ENCODE measurements around the gene IFT172.
A peak's percentile ranks its signal among the peaks of the same experiment; 100 is the strongest.

The IFT172 gene

DNA sequence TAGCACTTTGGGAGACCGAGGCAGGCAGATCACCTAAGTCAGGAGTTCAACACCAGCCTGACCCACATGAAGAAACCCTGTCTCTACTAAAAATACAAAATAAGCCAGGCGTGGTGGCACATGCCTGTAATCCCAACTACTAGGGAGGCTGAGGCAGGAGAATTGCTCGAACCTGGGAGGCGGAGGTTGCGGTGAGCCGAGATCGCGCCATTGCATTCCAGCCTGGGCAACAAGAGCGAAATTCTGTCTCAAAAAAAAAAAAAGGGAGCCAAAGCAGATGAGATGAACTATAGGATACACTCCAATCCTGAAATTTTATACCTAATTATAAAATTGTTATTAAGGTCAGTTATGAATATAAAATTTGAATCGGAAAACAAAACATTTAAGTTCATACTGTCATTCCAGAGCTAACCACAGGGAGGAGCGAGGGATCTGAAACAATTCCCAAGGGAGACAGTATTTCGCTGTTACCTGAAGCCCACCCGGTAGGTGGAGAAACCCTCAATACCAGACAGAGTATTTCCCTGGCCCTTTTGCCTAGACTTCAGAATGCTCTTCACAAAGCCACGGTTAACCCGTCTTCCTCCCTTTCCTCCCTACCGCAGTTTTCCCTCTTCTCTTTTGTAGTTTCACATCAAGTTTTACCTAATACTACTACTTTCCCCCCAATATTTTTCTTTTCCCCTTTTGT lies 81.6 kb downstream of the IFT172 start:
- H2AFZ ChIP-seq (ENCODE audit: low read length): no peak overlapping the region
- peak overlapping the region; percentile 99 for H3K4me3 ChIP-seq (ENCODE audit: low read length, poor library complexity, severe bottlenecking)
- H3K9me3 ChIP-seq (ENCODE audit: insufficient read depth, low read depth, low read length): no peaks in the 10 kb centered on the region
- no peak for TF ChIP-seq EZH2phosphoT487 (IDR thresholded peaks at IDR 0.05; ENCODE audit: borderline replicate concordance)
- TF ChIP-seq, protein P1, sequence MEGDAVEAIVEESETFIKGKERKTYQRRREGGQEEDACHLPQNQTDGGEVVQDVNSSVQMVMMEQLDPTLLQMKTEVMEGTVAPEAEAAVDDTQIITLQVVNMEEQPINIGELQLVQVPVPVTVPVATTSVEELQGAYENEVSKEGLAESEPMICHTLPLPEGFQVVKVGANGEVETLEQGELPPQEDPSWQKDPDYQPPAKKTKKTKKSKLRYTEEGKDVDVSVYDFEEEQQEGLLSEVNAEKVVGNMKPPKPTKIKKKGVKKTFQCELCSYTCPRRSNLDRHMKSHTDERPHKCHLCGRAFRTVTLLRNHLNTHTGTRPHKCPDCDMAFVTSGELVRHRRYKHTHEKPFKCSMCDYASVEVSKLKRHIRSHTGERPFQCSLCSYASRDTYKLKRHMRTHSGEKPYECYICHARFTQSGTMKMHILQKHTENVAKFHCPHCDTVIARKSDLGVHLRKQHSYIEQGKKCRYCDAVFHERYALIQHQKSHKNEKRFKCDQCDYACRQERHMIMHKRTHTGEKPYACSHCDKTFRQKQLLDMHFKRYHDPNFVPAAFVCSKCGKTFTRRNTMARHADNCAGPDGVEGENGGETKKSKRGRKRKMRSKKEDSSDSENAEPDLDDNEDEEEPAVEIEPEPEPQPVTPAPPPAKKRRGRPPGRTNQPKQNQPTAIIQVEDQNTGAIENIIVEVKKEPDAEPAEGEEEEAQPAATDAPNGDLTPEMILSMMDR (conservative IDR thresholded peaks at IDR 0.05; ENCODE audit: low read length): peak; percentile 49
- H3K9ac ChIP-seq (ENCODE audit: low read depth, low read length, poor library complexity, severe bottlenecking): peak overlapping the region; percentile 79
- H3K4me2 ChIP-seq (ENCODE audit: low read depth, low read length, poor library complexity, severe bottlenecking): peak overlapping the region; percentile 85
- H3K4me1 ChIP-seq (ENCODE audit: insufficient read depth, low read length, poor library complexity, severe bottlenecking): peaks cover 45% of the 10 kb centered on the region
- H3K79me2 ChIP-seq (ENCODE audit: insufficient read depth, low read length): peaks cover 65% of the 10 kb centered on the region
- no peaks in the 10 kb centered on the region for H3F3A ChIP-seq (ENCODE audit: low read depth)
- H3K36me3 ChIP-seq (ENCODE audit: insufficient read depth, low read length): no peaks in the 10 kb centered on the region
- H4K20me1 ChIP-seq (ENCODE audit: insufficient read depth, low read length, poor library complexity, severe bottlenecking): peaks cover 58% of the 10 kb centered on the region
- H3K9me2 ChIP-seq (replicated peaks; ENCODE audit: low read depth, low read length): no peaks in the 10 kb centered on the region
- H3K27me3 ChIP-seq (ENCODE audit: insufficient read depth, low read length, poor library complexity, severe bottlenecking): no peaks in the 10 kb centered on the region

- H3K9me3 ChIP-seq (ENCODE audit: insufficient read depth, low read depth, low read length): no peaks in the 10 kb centered on the region
- peaks cover 98% of the 10 kb centered on the region for H3K79me2 ChIP-seq (ENCODE audit: insufficient read depth, low read length)
- no peaks in the 10 kb centered on the region for H3K9me2 ChIP-seq (replicated peaks; ENCODE audit: low read depth, low read length)
- H4K20me1 ChIP-seq (ENCODE audit: insufficient read depth, low read length, poor library complexity, severe bottlenecking): peaks cover 84% of the 10 kb centered on the region
- H3K4me3 ChIP-seq (ENCODE audit: low read length, poor library complexity, severe bottlenecking): no peak overlapping the region
- H3K4me1 ChIP-seq (ENCODE audit: insufficient read depth, low read length, poor library complexity, severe bottlenecking): peaks cover 25% of the 10 kb centered on the region
- H3K36me3 ChIP-seq (ENCODE audit: insufficient read depth, low read length): 0 out of 2 replicates have a peak, but pooled peaks cover 6% of the 10 kb centered on the region
- no peak overlapping the region for H2AFZ ChIP-seq (ENCODE audit: low read length)
- H3F3A ChIP-seq (ENCODE audit: low read depth): no peaks in the 10 kb centered on the region
- no peak for TF ChIP-seq EZH2phosphoT487 (IDR thresholded peaks at IDR 0.05; ENCODE audit: borderline replicate concordance)
- TF ChIP-seq, protein P1 (conservative IDR thresholded peaks at IDR 0.05; ENCODE audit: low read length): no peak
- H3K9ac ChIP-seq (ENCODE audit: low read depth, low read length, poor library complexity, severe bottlenecking): no peak overlapping the region
- H3K4me2 ChIP-seq (ENCODE audit: low read depth, low read length, poor library complexity, severe bottlenecking): peak overlapping the region; percentile 36
- H3K27me3 ChIP-seq (ENCODE audit: insufficient read depth, low read length, poor library complexity, severe bottlenecking): no peaks in the 10 kb centered on the region
Measured at GRCh38 chr2:27400348-27401135, 89.0 kb downstream of the IFT172 start.

GRCh38 chr2:27398962-27399361 lies 90.6 kb downstream of the IFT172 start:
- Histone ChIP-seq H3K9me2 (replicated peaks; ENCODE audit: low read depth, low read length) (no peaks in the 10 kb centered on the region), H3K9ac (ENCODE audit: low read depth, low read length, poor library complexity, severe bottlenecking) (no peak overlapping the region), H3K4me2 (ENCODE audit: low read depth, low read length, poor library complexity, severe bottlenecking) (peak overlapping the region; percentile 10), H2AFZ (ENCODE audit: low read length) (no peak overlapping the region), H3F3A (ENCODE audit: low read depth) (no peaks in the 10 kb centered on the region), H3K79me2 (ENCODE audit: insufficient read depth, low read length) (peaks cover 98% of the 10 kb centered on the region), H4K20me1 (ENCODE audit: insufficient read depth, low read length, poor library complexity, severe bottlenecking) (peaks cover 73% of the 10 kb centered on the region), H3K9me3 (ENCODE audit: insufficient read depth, low read depth, low read length) (no peaks in the 10 kb centered on the region), H3K36me3 (ENCODE audit: insufficient read depth, low read length) (0 out of 2 replicates have a peak, but pooled peaks cover 6% of the 10 kb centered on the region), H3K4me1 (ENCODE audit: insufficient read depth, low read length, poor library complexity, severe bottlenecking) (peaks cover 20% of the 10 kb centered on the region), H3K4me3 (ENCODE audit: low read length, poor library complexity, severe bottlenecking) (no peak overlapping the region), H3K27me3 (ENCODE audit: insufficient read depth, low read length, poor library complexity, severe bottlenecking) (no peaks in the 10 kb centered on the region)
- TF ChIP-seq, protein P1 (conservative IDR thresholded peaks at IDR 0.05; ENCODE audit: low read length): no peak
- no peak for TF ChIP-seq EZH2phosphoT487 (IDR thresholded peaks at IDR 0.05; ENCODE audit: borderline replicate concordance)

Data from Loucy (cell line).